HCT116 (cell line): ENCODE data around the gene NFATC3.

Source experiments
- ATF3 ChIP-seq: IDR thresholded peaks from 2 replicates; pipeline ENCODE4 v1.6.1; 2012
- CTCF ChIP-seq, 3 experiments: fragments of 200-600 bp in 1 of 3; sonication (generic) in 1 of 3; IDR thresholded peaks in 2 of 3; conservative IDR thresholded peaks in 1 of 3; 2 replicates each; pipeline ENCODE4 v1.5.1; 2012 to 2017; ENCODE audit warnings: low read depth in 2 of 3, low read length in 2 of 3, antibody characterized with exemption in 1 of 3, borderline replicate concordance in 1 of 3, control low read depth in 1 of 3, mild to moderate bottlenecking in 1 of 3, mixed read lengths in 1 of 3, mixed run types in 1 of 3, moderate library complexity in 1 of 3; ENCODE audit not compliant: insufficient read depth in 1 of 3
- EGR1 ChIP-seq: IDR thresholded peaks from 2 replicates; pipeline ENCODE4 v1.6.1; 2012; ENCODE audit warnings: low read depth
- ELF1 ChIP-seq: IDR thresholded peaks from 2 replicates; pipeline ENCODE4 v1.6.1; 2012; ENCODE audit warnings: low read depth, borderline replicate concordance
- EZH2 ChIP-seq: fragments of 200-600 bp; sonication (generic); IDR thresholded peaks from 2 replicates; pipeline ENCODE4 v1.6.1; 2017; ENCODE audit warnings: antibody characterized with exemption, mixed run types
- EZH2phosphoT487 ChIP-seq: fragments of 200-600 bp; IDR thresholded peaks from 2 replicates; pipeline ENCODE4 v1.6.1; 2018; ENCODE audit warnings: antibody characterized with exemption, borderline replicate concordance
- FOSL1 ChIP-seq: IDR thresholded peaks from 2 replicates; pipeline ENCODE4 v1.6.1; 2012; ENCODE audit warnings: low read depth
- JUND ChIP-seq: IDR thresholded peaks from 2 replicates; pipeline ENCODE4 v1.6.1; 2012
- POLR2A ChIP-seq: IDR thresholded peaks from 2 replicates; pipeline ENCODE4 v1.7.0; 2011; ENCODE audit warnings: borderline replicate concordance; ENCODE audit not compliant: insufficient read depth, insufficient read length; ENCODE audit errors: extremely low read depth
- POLR2AphosphoS5 ChIP-seq: IDR thresholded peaks from 2 replicates; pipeline ENCODE4 v1.6.1; 2011; ENCODE audit warnings: mild to moderate bottlenecking, low read depth, low read length, moderate library complexity
- RAD21 ChIP-seq: IDR thresholded peaks from 2 replicates; pipeline ENCODE4 v1.6.1; 2012; ENCODE audit warnings: low read depth, mild to moderate bottlenecking
- REST ChIP-seq: IDR thresholded peaks from 2 replicates; pipeline ENCODE4 v1.6.1; 2012; ENCODE audit warnings: low read depth
- ZNF274 ChIP-seq: fragments of 200-500 bp; sonication (Bioruptor generic); IDR thresholded peaks from 2 replicates; pipeline ENCODE4 v1.6.1; 2014; ENCODE audit warnings: mild to moderate bottlenecking, low read depth, low read length, inconsistent platforms

GRCh38 chr16:68238029-68238345, 152.8 kb downstream of the NFATC3 start:
- no peak for TF ChIP-seq CTCF (IDR thresholded peaks at IDR 0.05 in 2 of 3, conservative IDR thresholded peaks at IDR 0.05 in 1 of 3; ENCODE audit: borderline replicate concordance in 1 of 3, insufficient read depth in 1 of 3, low read depth in 2 of 3, low read length in 2 of 3)
- no peak for TF ChIP-seq EZH2
- TF ChIP-seq POLR2AphosphoS5, result no peak
- TF ChIP-seq POLR2A, result no peak
- TF ChIP-seq JUND, result no peak
- no peak for TF ChIP-seq FOSL1
- TF ChIP-seq ELF1, result no peak
- TF ChIP-seq REST, result no peak
- TF ChIP-seq ZNF274, result no peak
- no peak for TF ChIP-seq EZH2phosphoT487
- TF ChIP-seq ATF3, result no peak
- no peak for TF ChIP-seq EGR1
- no peak for TF ChIP-seq RAD21
